ENCODE measurements around the gene GPS1.

GPS1 gene

GRCh38 chr17:82106688-82107305 lies 55.1 kb downstream of the GPS1 start:
- DNase-seq = no peak

Measured in NCI-H2171 (cell line).